H1 (cell line): ENCODE measurements around the gene MEFV. TPM values are rescaled to one million over a fixed set of nuclear protein-coding genes. Genes with fewer than 3 reads are reported as not detected.

Experiments used
- CTCF ChIA-PET: fragments of 300-600 bp; sonication (Branson Sonifier 250); formaldehyde crosslinking; loops from one replicate; lab custom pipeline; 2021; ENCODE audit not compliant: partially characterized antibody; lab: Charles Lee
- POLR2A ChIA-PET: fragments of 300-600 bp; sonication (Branson Sonifier 250); formaldehyde crosslinking; loops from one replicate; lab custom pipeline; 2021; ENCODE audit warnings: inconsistent platforms; ENCODE audit not compliant: partially characterized antibody; lab: Charles Lee
- DNase-seq, 2 experiments: peaks; one replicate each; pipeline versions ENCODE4 v3.0.0 to v3.0.0-alpha.2; 2010 to 2022; ENCODE audit warnings: low spot score in 2 of 2, low read depth in 1 of 2, mixed read lengths in 1 of 2
- FAIRE-seq: peaks from 2 replicates; lab custom pipeline; 2011; peaks lifted over from hg19 to GRCh38; lab: Jason Lieb, UNC
- H2AFZ ChIP-seq: 2 replicates; pipeline ENCODE4 v1.8.1; 2012; ENCODE audit warnings: low read length, inconsistent platforms
- H2AK5ac ChIP-seq: 2 replicates; pipeline ENCODE4 v1.6.1; 2013; ENCODE audit warnings: low read depth, low read length
- H2BK120ac ChIP-seq: replicated peaks from 2 replicates; pipeline ENCODE3; 2013; ENCODE audit warnings: low read depth, low read length, inconsistent platforms
- H2BK12ac ChIP-seq: 2 replicates; pipeline ENCODE4 v1.6.1; 2013; ENCODE audit warnings: low read depth, low read length
- H2BK15ac ChIP-seq: 2 replicates; pipeline ENCODE4 v1.6.1; 2013; ENCODE audit warnings: low read length
- H2BK20ac ChIP-seq: 2 replicates; pipeline ENCODE4 v1.6.1; 2013; ENCODE audit warnings: low read length
- H2BK5ac ChIP-seq: 2 replicates; pipeline ENCODE4 v1.6.1; 2013; ENCODE audit warnings: low read depth, low read length
- H3K14ac ChIP-seq: 2 replicates; pipeline ENCODE4 v1.6.1; 2013; ENCODE audit warnings: inconsistent platforms; ENCODE audit not compliant: insufficient read length
- H3K18ac ChIP-seq: 2 replicates; pipeline ENCODE4 v1.6.1; 2013; ENCODE audit warnings: low read length; ENCODE audit errors: extremely low read depth
- H3K23ac ChIP-seq: 2 replicates; pipeline ENCODE4 v1.6.1; 2013; ENCODE audit warnings: inconsistent platforms; ENCODE audit not compliant: insufficient read length
- H3K23me2 ChIP-seq: 2 replicates; pipeline ENCODE4 v1.6.1; 2013; ENCODE audit warnings: low read depth, low read length
- H3K27ac ChIP-seq: 2 replicates; pipeline ENCODE4 v1.6.1; 2011; ENCODE audit warnings: low read depth, low read length, inconsistent platforms
- H3K27me3 ChIP-seq, 4 experiments: replicated peaks in 1 of 4; 1 replicate in 1 of 4; 2 replicates in 3 of 4; pipeline versions ENCODE4 v1.6.1 to v1.8.1; 2011 to 2013; ENCODE audit warnings: low read length in 3 of 4, mild to moderate bottlenecking in 3 of 4, inconsistent platforms in 2 of 4, mixed read lengths in 2 of 4, moderate library complexity in 1 of 4; ENCODE audit not compliant: control insufficient read depth in 3 of 4, insufficient read depth in 3 of 4; ENCODE audit errors: extremely low read depth in 1 of 4
- H3K36me3 ChIP-seq, 4 experiments: 2 replicates each; pipeline versions ENCODE4 v1.6.1 to v1.8.1; 2011 to 2013; ENCODE audit warnings: mild to moderate bottlenecking in 4 of 4, low read length in 3 of 4, moderate library complexity in 2 of 4, control low read depth in 1 of 4, inconsistent platforms in 1 of 4; ENCODE audit not compliant: insufficient read depth in 4 of 4, control insufficient read depth in 2 of 4
- H3K4ac ChIP-seq: replicated peaks from 2 replicates; pipeline ENCODE3; 2013; ENCODE audit warnings: low read length, low read depth, mixed read lengths, inconsistent platforms; ENCODE audit not compliant: insufficient read length
- H3K4me1 ChIP-seq, 4 experiments: replicated peaks in 1 of 4; 1 replicate in 1 of 4; 2 replicates in 3 of 4; pipeline versions ENCODE4 v1.6.1 to v1.8.1; 2011 to 2013; ENCODE audit warnings: low read length in 3 of 4, inconsistent platforms in 2 of 4, mixed read lengths in 1 of 4; ENCODE audit not compliant: insufficient read depth in 4 of 4, control insufficient read depth in 3 of 4
- H3K4me2 ChIP-seq, 2 experiments: 2 replicates each; pipeline versions ENCODE4 v1.6.1 to v1.8.1; 2011 to 2013; ENCODE audit warnings: low read depth in 2 of 2, low read length in 2 of 2, control low read depth in 1 of 2, inconsistent platforms in 1 of 2, mild to moderate bottlenecking in 1 of 2; ENCODE audit not compliant: insufficient read depth in 1 of 2
- H3K4me3 ChIP-seq, 4 experiments: fragments of 200-600, 300-600 bp in 1 of 4; sonication (generic), shearing (Covaris generic), sonication (Bioruptor Twin) in 1 of 4; 2 replicates each; pipeline versions ENCODE4 v1.5.1 to v1.8.1; 2011 to 2016; ENCODE audit warnings: low read length in 4 of 4, low read depth in 3 of 4, control low read depth in 2 of 4, inconsistent platforms in 2 of 4, mild to moderate bottlenecking in 2 of 4, mixed read lengths in 1 of 4, moderate library complexity in 1 of 4; ENCODE audit not compliant: insufficient read depth in 2 of 4; ENCODE audit errors: extremely low read depth in 1 of 4
- H3K56ac ChIP-seq: replicated peaks from 2 replicates; pipeline ENCODE3; 2013; ENCODE audit warnings: low read depth, mild to moderate bottlenecking, mixed read lengths, low read length, inconsistent platforms; ENCODE audit not compliant: insufficient read length
- H3K79me1 ChIP-seq: 2 replicates; pipeline ENCODE4 v1.6.1; 2013; ENCODE audit warnings: low read depth, low read length, control low read depth
- H3K79me2 ChIP-seq, 2 experiments: 2 replicates each; pipeline versions ENCODE4 v1.6.1 to v1.8.1; 2012 to 2013; ENCODE audit warnings: low read length in 2 of 2, mild to moderate bottlenecking in 2 of 2, inconsistent platforms in 1 of 2; ENCODE audit not compliant: insufficient read depth in 2 of 2, control insufficient read depth in 1 of 2
- H3K9ac ChIP-seq, 4 experiments: replicated peaks in 1 of 4; 1 replicate in 1 of 4; 2 replicates in 3 of 4; pipeline versions ENCODE4 v1.6.1 to v1.8.1; 2011 to 2013; ENCODE audit warnings: low read depth in 3 of 4, low read length in 3 of 4, control low read depth in 2 of 4, mild to moderate bottlenecking in 2 of 4, moderate library complexity in 2 of 4, inconsistent platforms in 1 of 4; ENCODE audit errors: extremely low read depth in 1 of 4
- H3K9me3 ChIP-seq, 2 experiments: 2 replicates each; pipeline versions ENCODE4 v1.6.1 to v1.8.1; 2012 to 2013; ENCODE audit warnings: mild to moderate bottlenecking in 2 of 2, moderate library complexity in 2 of 2, control low read depth in 1 of 2, inconsistent platforms in 1 of 2, low read depth in 1 of 2, low read length in 1 of 2, mixed read lengths in 1 of 2; ENCODE audit not compliant: insufficient read depth in 2 of 2
- H4K20me1 ChIP-seq, 2 experiments: replicated peaks in 1 of 2; 2 replicates each; pipeline versions ENCODE3 to v1.8.1; 2011 to 2013; ENCODE audit warnings: inconsistent platforms in 2 of 2, low read length in 2 of 2, mild to moderate bottlenecking in 1 of 2; ENCODE audit not compliant: insufficient read depth in 2 of 2, control insufficient read depth in 1 of 2
- H4K5ac ChIP-seq: 2 replicates; pipeline ENCODE4 v1.6.1; 2013; ENCODE audit warnings: low read length, low read depth, mixed read lengths, inconsistent platforms; ENCODE audit not compliant: insufficient read length
- H4K8ac ChIP-seq: 2 replicates; pipeline ENCODE4 v1.8.0; 2013; ENCODE audit warnings: mild to moderate bottlenecking, moderate library complexity, low read length, inconsistent platforms; ENCODE audit not compliant: insufficient read depth; ENCODE audit errors: extremely low read depth
- H4K91ac ChIP-seq: replicated peaks from 2 replicates; pipeline ENCODE3; 2013; ENCODE audit warnings: low read length, mixed read lengths, inconsistent platforms; ENCODE audit not compliant: insufficient read length
- WGBS, 2 experiments: shearing (Covaris generic) in 1 of 2; methylation state at CpG; one replicate each; pipeline versions ENCODE4 v1.1.6 to v1.1.7; 2013 to 2015; ENCODE audit warnings: low lambda C conversion rate in 2 of 2, mixed read lengths in 2 of 2, inconsistent platforms in 1 of 2, low coverage in 1 of 2, missing lambda C conversion rate in 1 of 2; ENCODE audit not compliant: insufficient replicate concordance in 2 of 2, insufficient coverage in 1 of 2, insufficient read length in 1 of 2; ENCODE audit errors: extremely low coverage in 1 of 2, missing lambda C conversion rate in 1 of 2; 5-methylcytosine and 5-hydroxymethylcytosine counted together
- polyA plus RNA-seq, 7 experiments: library from polyadenylated mRNA; depleted of rRNA in 3 of 7; stranded (reverse) in 5 of 7; unstranded in 2 of 7; fragments of >200 nt in 5 of 7; fragments of 200-250 nt in 2 of 7; gene quantifications; 1 replicate in 5 of 7; 2 replicates in 1 of 7; 4 replicates in 1 of 7; pipeline versions ENCODE4 v1.2.1 to v1.2.3, GENCODE V29; 2011 to 2013; ENCODE audit warnings: missing spikeins in 2 of 7, mixed read lengths in 2 of 7
- total RNA-seq: library from RNA; stranded (reverse); fragmentation: NEBNext Ultra II Directional; extraction: Animal tissue kit (Norgen Biotek cat#: 25700); gene quantifications from 2 replicates; pipeline ENCODE4 v1.2.1, GENCODE V29; 2021

The MEFV gene
- total and polyA plus RNA-seq, 2 of the 8 experiments (the other 6 are each of a cell fraction or from before 2014, with no cell fraction given) = 0.03 TPM; not detected in 1

DNA sequence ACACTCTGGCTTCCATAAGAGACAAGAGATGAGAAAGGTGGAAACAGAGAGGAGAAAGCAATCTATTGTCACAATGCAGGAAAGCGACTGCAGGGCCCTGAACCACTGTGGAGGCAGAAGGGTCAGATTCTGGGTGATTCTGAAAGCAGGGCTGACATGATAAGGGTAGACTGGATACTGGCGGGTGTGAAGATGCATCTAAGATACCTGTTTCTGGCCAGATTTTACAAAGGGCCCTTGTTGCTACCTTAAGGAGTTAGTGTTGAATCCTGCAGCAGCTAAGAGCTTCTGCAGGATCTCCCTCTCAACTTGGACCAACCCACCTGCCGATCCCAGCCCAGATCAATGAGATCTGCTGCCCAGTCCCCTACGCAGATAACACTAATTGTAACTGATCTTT, 6.1 kb upstream of the MEFV start:
- no peak overlapping the region for H3K27ac ChIP-seq
- no peak overlapping the region for H2AFZ ChIP-seq
- ChIA-PET CTCF (no interaction called here), POLR2A (interaction anchor here (1.0 to 6.3 kb wide), 2 partner anchors 21 to 28 kb away, joined by 4 to 53 read pairs; partner anchors contain the start of gene ZNF263)
- no peak overlapping the region for H3K56ac ChIP-seq
- no peak overlapping the region for H2AK5ac ChIP-seq
- H3K79me1 ChIP-seq = no peaks in the 10 kb centered on the region
- H3K14ac ChIP-seq = no peak overlapping the region
- H3K4me2 ChIP-seq = no peak overlapping the region
- H2BK5ac ChIP-seq = no peak overlapping the region
- no peak overlapping the region for H4K8ac ChIP-seq
- H3K79me2 ChIP-seq = no peaks in the 10 kb centered on the region
- no peak overlapping the region for H2BK15ac ChIP-seq
- H4K20me1 ChIP-seq = no peaks in the 10 kb centered on the region
- peaks cover 3 to 5% of the 10 kb centered on the region in 2 experiments; a peak in 3 of 4 replicates for H3K9me3 ChIP-seq
- no peaks in the 10 kb centered on the region; the same call in 1 of the 2 replicates for H3K23me2 ChIP-seq
- H4K5ac ChIP-seq = no peak overlapping the region
- H4K91ac ChIP-seq = no peak overlapping the region
- H3K18ac ChIP-seq = no peak overlapping the region
- WGBS, 2 experiments = 97% methylated on average over 4 of the region's 4 CpGs; no CpG with 5 or more reads in 1 of the 2 experiments
- H3K36me3 ChIP-seq = no peaks in the 10 kb centered on the region
- H2BK20ac ChIP-seq = no peak overlapping the region
- H3K9ac ChIP-seq = no peak overlapping the region
- no peak overlapping the region for H2BK12ac ChIP-seq
- FAIRE-seq = no peak
- H3K4ac ChIP-seq = no peak overlapping the region
- H2BK120ac ChIP-seq = no peak overlapping the region
- no peak overlapping the region for H3K23ac ChIP-seq
- no peaks in the 10 kb centered on the region for H3K27me3 ChIP-seq
- H3K4me3 ChIP-seq = no peak overlapping the region
- H3K4me1 ChIP-seq = no peaks in the 10 kb centered on the region
- DNase-seq = no peak
